Activated naive CD4-positive, alpha-beta T cell treated with anti-CD3 and anti-CD28 coated beads, Interleukin-2, amount 10 ng/mL, durations not matched to agents 5 hours and 36 hours (primary cell): Measurements from ENCODE around the gene CNPY3. TPM values are rescaled to one million over a fixed set of nuclear protein-coding genes. Genes with fewer than 3 reads are reported as not detected.

Experiments used
- total RNA-seq, 2 experiments: library from RNA; stranded (reverse); gene quantifications; one replicate each; pipeline ENCODE4 v1.2.3, GENCODE V29; 2021

The CNPY3 gene
- 10 to 100 TPM; 70.2 to 72.1 TPM for total RNA-seq

GRCh38 chr6:42928986-42929820 lies at the start of gene CNPY3:
TSS of gene CNPY3 (plus strand) at chr6:42929480. CDS start at chr6:42929571, 91 bp downstream.

DNA sequence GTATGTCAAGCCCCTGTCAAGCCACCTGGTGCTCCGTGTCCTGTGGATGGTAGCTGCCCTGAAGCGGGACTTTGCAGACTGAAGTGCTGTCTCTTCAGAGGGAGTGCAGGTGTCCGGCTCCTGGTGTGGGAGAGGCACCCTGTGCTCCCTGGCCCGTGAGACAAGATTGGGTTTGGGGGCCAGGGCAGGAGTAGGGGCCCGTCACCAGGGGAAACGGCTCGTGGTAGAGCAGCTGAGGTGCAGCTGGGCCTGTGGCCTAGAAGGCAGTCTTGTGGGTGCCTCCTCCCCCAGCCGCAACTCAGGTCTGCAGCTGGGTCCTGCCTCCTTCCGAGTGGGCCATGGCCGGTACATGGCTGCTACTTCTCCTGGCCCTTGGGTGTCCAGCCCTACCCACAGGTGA lies 13.5 kb upstream of the CNPY3 start, which contains the start of gene PTCRA:
PTCRA (plus strand) TSS at position 322 of the 400 bp plus-strand sequence; CDS start at position 339, 17 bp downstream.

DNA sequence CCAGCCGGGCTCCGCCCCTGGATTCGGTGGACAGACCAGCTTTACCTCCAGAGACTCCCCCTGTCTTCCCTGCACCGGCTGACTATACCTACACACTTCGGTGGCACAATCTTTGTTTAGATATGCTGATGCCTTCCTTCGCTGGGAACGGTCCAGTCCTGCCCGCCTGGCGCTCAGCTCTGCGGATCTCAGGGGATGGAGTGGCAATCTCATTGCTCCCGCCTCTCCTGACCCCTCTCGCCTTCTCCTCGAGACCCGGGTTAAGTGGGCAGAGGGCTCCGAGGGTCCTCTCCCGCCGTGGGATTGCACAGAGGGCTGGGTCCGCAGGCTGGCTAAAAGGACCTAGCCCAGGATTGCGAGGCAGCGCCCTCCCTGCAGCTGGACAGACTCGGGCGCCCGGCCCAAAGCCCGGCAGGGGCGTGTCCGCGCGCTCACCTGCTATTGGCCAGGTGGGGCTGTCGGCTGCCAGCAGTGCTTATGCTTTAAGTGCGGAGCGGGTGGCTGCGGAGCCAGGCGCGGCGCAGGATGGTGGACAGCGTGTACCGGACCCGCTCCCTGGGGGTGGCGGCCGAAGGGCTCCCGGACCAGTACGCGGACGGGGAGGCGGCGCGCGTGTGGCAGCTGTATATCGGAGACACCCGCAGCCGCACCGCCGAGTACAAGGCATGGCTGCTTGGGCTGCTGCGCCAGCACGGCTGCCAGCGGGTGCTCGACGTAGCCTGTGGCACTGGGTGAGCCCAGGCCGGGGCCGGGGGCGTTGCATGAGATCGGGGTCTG lies 31.2 kb downstream of the CNPY3 start, which contains the start of gene GNMT:
GNMT (plus strand) TSS at position 512 of the 777 bp plus-strand sequence; CDS start at position 526, 14 bp downstream.

GRCh38 chr6:42978839-42979522 lies 49.7 kb downstream of the CNPY3 start, which contains the start of gene PEX6:
TSS of gene PEX6 (minus strand) at chr6:42979181. CDS start at chr6:42979150, 31 bp downstream.

GRCh38 chr6:42984001-42984923 lies 55.0 kb downstream of the CNPY3 start, which contains the start of gene PPP2R5D:
TSS of gene PPP2R5D (plus strand) at chr6:42984570. CDS start at chr6:42984678, 108 bp downstream.

Other genes starting within 250 kb of the CNPY3 start
- not detected for gene PRPH2, start 206.9 kb upstream of the CNPY3 start, total RNA-seq
- 10 to 100 TPM; 35.4 to 35.5 TPM for gene TBCC, start 183.4 kb upstream of the CNPY3 start, total RNA-seq
- gene BICRAL, start 147.4 kb upstream of the CNPY3 start, total RNA-seq: 10 to 100 TPM; 25.4 TPM
- 10 to 100 TPM; 69.5 to 70.8 TPM for gene RPL7L1, start 49.9 kb upstream of the CNPY3 start, total RNA-seq
- gene PTCRA, start 13.4 kb upstream of the CNPY3 start, total RNA-seq: not detected
- gene GNMT, start 31.3 kb downstream of the CNPY3 start, total RNA-seq: under 1 TPM; 0.45 to 0.94 TPM
- 10 to 100 TPM; 27.1 to 28.3 TPM for gene PEX6, start 49.7 kb downstream of the CNPY3 start, total RNA-seq
- gene PPP2R5D, start 55.1 kb downstream of the CNPY3 start, total RNA-seq: 10 to 100 TPM; 44.2 to 47.4 TPM
- gene MEA1, start 84.5 kb downstream of the CNPY3 start, total RNA-seq: 10 to 100 TPM; 52.3 to 58.6 TPM
- gene KLHDC3, start 84.8 kb downstream of the CNPY3 start, total RNA-seq: 10 to 100 TPM; 64.1 to 65.1 TPM
- gene RRP36, start 92.1 kb downstream of the CNPY3 start, total RNA-seq: 10 to 100 TPM; 58.6 to 59.8 TPM
- gene CUL7, start 124.4 kb downstream of the CNPY3 start, total RNA-seq: 10 to 100 TPM; 10.5 to 11.5 TPM
- gene MRPL2, start 130.0 kb downstream of the CNPY3 start, total RNA-seq: 10 to 100 TPM; 45.9 to 47.3 TPM
- gene KLC4, start 130.2 kb downstream of the CNPY3 start, total RNA-seq: 10 to 100 TPM; 18.0 to 24.6 TPM
- 1 to 10 TPM in 1 of 2 experiments, under 1 TPM in 1; 0.94 to 1.2 TPM for gene PTK7, start 146.8 kb downstream of the CNPY3 start, total RNA-seq
- 10 to 100 TPM; 36.4 to 38.7 TPM for gene SRF, start 241.8 kb downstream of the CNPY3 start, total RNA-seq